ENCODE measurements around the gene AOPEP.

Gene AOPEP

GRCh38 chr9:94850540-94851434, 124.3 kb downstream of the AOPEP start:
- no peak for DNase-seq (ENCODE audit: low read depth)

DNA sequence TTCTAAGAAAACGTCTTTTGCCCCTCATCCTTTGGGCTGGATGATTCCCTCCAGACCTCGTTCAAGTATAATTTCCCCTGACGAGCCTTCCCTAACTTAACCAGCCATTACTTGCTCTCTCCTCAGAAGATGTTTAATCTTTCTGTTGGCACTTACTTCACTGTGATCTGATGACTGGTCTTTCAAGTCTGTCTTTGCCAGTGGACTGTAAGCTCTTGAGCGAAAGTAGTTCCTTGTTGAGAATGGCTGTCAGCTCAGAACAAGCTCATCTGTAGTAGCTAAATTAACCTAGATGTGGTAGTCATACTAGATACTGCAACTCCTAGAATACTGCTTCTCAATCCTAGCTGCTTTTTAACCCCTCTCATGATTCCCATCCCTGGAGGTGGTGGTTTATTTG, 125.0 kb downstream of the AOPEP start:
- no peak for DNase-seq (ENCODE audit: low read depth)

DNA sequence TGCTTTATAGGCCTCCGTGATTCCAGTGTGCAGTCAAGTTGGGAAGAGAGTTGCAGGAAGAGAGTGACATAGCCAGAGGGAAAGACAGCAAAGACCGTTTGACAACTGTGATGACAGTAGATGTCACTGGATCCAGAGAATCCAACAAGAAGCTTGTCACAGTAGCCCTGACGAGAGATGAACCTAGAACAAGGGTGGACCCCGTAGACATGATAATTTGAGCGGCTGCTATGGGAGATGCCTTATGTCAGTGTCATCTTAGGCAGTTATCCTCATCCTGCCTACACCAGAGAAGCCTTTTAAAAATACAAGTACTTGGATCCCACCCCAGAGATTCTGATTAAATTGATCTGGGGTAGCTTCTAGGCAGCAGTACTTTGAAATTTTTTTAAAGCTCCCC, 125.4 kb downstream of the AOPEP start:
- no peak for DNase-seq (ENCODE audit: low read depth)

DNA sequence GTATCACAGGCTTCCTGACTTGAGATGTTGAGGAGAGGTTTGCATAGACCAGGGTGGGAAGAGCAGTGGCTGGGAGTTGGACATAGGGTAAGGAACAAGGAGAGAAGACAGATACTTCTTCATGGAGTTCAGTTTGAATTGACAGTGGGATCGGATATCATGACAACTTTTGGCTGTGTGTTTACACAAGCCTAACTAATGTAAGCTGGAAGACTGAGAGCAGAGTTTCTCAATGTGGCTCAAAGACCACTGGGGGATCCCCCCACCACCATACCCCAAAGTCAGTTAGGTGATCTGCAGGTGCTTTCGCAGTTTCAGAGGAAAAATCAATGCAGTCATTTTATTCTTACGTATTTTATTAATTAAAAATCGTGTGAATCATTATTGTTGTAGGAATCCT, 125.9 kb downstream of the AOPEP start:
- DNase-seq (ENCODE audit: low read depth), result no peak

- DNase-seq (ENCODE audit: low read depth), result no peak
Measured at GRCh38 chr9:94853887-94854286, 127.4 kb downstream of the AOPEP start.

GRCh38 chr9:94855903-94856302, 129.4 kb downstream of the AOPEP start:
- DNase-seq (ENCODE audit: low read depth), result no peak

DNA sequence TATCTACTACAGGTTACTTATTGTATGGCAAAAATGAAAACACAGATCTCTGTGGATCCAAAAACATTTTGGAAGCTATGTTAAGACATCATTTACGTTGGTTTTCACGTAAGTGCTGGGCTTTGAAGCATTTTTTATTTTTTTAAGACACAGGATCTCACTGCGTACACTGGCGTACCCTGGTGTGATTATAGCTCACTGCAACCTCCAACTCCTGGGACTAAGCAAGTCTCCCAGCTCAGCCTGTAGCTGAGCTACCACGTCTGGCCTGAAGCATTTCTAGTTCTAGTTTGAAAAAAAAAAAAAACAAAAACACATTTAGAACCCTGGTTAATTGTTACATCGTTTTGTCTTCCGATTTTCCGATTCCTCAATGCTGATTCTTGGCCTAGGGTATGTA, 131.3 kb downstream of the AOPEP start:
- no peak for DNase-seq (ENCODE audit: low read depth)

GRCh38 chr9:94859226-94859625, 132.7 kb downstream of the AOPEP start:
- no peak for DNase-seq (ENCODE audit: low read depth)

DNA sequence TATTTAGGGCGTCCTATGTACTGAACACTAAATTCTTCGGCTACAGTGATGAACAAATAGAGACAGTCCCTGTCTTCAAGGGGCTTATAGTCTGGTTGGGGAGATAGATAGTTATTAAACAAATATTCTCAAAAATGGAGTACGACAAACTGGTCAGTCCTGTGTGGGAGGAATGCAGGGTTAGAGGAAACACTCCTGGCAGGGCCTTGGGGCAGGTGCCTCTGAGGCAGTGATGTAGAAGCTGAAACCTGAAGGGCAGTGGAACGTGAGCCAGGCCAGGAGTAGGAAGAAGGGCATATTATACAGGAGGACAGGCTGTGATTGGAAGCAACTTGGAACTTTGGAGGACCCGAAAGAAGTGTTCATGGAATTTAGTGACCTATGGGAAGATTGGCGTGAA, 133.4 kb downstream of the AOPEP start:
- DNase-seq (ENCODE audit: low read depth), result no peak

GRCh38 chr9:94860678-94861588, 134.4 kb downstream of the AOPEP start:
- DNase-seq (ENCODE audit: low read depth), result peak; percentile 40

GRCh38 chr9:94861589-94862272, 135.2 kb downstream of the AOPEP start:
- DNase-seq (ENCODE audit: low read depth), result no peak

DNA sequence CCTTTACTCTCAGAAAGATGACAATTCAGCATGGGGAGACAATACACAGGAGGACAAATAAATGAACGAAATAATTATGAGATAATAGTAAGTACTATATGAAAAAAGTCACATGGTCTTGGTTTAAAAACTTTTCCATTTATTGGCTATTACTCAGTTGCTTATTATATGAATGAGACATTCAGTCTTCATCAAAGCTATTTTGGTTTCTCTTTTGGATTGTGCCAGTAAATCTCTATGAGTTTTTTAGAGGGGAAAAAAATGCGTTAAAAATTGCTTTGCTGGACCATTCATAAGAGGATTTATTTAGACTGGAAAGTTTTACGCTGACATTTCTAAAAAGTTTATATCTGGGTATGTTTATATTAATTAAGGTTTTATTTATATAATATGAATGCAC, 137.7 kb downstream of the AOPEP start:
- DNase-seq (ENCODE audit: low read depth), result no peak

DNA sequence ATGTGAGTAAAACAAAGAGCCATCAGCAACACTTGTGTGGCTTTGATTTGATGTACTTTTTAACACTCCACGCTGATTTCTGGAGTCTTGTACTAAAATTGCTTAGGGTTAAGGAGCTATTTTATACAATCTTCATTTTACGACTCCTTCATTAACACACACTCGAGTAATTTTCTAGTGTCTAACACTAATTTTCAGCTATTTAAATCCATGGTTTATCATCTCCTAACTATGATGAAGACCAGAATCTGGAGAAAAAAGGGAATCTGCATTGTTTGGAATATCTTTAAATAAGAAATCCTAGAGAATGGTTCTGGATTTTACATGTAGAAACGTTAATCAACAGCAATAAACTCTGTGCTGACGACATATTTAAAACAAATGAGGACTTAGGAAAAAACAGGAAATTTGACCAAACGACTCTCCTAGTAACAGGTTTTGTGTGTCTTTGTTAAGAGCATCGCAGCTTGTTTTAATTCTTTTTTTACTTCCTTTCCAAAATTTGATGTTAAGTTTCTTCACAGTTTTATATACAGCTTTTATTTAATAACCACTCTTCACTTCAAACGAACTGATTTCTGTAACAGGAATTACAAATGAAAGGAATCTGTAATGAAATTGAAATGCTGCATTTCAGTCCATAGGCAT, 138.5 kb downstream of the AOPEP start:
- no peak for DNase-seq (ENCODE audit: low read depth)

GRCh38 chr9:94865582-94866452, 139.3 kb downstream of the AOPEP start:
- DNase-seq (ENCODE audit: low read depth), result no peak

DNA sequence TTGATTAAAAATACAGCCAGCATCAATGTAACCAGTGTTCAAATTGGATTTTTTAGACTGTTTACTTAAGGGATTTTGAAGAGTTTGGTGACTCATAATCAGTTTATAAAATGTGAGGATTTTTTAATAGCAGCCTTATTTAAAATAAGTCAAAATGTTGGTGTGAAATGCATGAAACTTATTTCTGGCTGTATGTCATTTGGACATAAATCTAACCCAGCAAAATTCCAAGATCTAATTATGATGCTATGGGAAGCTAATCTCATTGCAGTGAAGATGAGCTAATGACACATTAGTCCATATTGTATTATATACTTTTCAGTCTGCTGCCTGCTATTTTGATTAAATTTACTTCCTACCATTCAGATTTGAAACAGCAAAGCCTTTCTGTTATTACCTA, 140.3 kb downstream of the AOPEP start:
- DNase-seq (ENCODE audit: low read depth), result no peak

DNA sequence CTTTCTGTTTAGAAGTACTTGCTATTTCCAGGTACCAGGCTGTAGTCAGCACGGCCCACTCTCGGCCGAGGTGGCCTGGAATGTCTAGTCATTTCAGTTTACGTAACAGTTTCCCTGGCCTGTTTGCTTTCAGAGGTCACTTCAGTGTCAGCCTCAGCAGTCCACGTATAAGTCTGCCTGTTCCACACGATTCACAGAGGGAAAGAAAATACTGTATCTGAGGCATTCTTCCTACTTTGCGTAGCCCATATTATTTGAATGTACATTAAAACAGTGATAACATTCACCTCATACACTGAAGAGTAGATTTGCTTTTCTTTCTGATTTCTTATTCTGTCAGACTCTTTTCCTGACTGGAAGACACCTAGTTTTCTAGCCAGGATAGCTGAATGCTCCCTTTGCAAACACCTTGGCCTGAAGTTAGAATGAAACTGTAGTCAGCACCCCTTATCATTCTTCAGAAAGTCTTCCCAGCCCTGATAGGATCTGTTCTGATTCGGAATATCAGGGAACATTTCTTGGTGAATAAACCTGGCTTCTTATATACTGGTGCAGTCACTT, 140.9 kb downstream of the AOPEP start:
- DNase-seq (ENCODE audit: low read depth), result no peak

DNA sequence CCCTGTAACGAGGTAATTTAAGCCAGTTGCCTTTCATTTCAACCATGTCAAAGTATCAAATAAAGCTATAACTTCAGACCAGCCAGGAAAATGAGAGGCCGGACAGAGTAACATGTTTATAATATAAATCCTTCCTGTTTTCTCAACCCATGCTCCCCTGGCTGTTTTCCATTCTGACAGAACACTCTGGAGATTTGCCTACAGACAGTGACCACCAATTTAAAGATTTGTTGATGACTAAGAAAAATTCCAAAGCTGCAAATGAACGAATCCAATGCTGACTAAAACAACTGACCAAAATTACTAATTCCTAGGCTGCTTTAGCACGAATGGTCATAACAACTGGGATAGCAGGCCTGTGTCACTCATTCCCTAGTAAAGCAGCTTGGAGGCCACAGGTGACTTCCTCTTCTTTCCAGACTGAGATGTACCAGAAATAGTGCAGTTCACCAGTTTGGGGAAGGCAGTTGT, 141.4 kb downstream of the AOPEP start:
- no peak for DNase-seq (ENCODE audit: low read depth)

DNA sequence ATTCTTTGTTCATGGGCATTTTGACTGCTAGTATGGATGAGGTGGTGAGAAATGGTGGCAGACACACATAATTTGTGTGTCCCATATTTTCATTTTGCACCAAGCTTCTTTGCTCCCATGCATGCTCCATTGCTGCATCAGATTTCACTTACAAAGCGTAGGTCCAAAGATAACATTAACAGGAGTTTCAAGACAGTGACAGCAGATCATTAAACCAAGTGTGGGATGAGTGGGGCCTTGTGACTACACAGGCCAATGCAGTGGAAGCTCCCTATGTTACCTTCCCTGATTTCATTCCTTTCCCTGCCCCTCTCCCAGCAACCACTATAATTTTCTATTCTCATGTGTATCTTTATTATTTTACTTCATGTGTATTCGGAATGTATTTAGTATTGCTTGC, 142.0 kb downstream of the AOPEP start:
- DNase-seq (ENCODE audit: low read depth), result no peak

- no peak for DNase-seq (ENCODE audit: low read depth)
Measured at GRCh38 chr9:94869415-94869843, 142.9 kb downstream of the AOPEP start.

DNA sequence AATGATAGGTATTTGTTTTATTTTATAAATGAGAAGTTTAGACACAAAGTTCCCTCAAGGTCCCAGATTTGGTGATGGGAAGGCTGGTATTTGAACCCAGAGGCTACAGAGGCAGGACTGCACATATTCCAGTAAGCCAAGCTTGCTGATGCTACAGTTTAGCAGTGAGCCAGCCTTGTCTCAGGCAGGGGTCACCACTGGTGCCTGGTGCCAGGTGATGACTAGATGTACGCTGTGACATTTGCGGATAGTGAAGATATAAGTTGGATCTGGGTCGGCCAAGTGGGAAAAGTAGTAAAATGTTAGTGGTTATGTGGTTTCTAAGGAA, 143.9 kb downstream of the AOPEP start:
- DNase-seq (ENCODE audit: low read depth), result no peak

Measured in CMK (cell line).